A549 treated with RU486 at 1 μM for 4 hours (cell line): ENCODE data around the gene ZNF408. TPM values are rescaled to one million over a fixed set of nuclear protein-coding genes. Genes with fewer than 3 reads are reported as not detected.

ENCODE experiments used
- total RNA-seq: library from RNA; stranded (reverse); fragments of 200-300 nt; extraction: Qiagen RNA extraction; gene quantifications from 5 replicates; pipeline ENCODE4 v1.2.3, GENCODE V29; 2022; ENCODE audit warnings: low read depth

ZNF408 gene
- total RNA-seq: 15.7 to 19.1 TPM (median 16.8 TPM) in 5 replicates

DNA sequence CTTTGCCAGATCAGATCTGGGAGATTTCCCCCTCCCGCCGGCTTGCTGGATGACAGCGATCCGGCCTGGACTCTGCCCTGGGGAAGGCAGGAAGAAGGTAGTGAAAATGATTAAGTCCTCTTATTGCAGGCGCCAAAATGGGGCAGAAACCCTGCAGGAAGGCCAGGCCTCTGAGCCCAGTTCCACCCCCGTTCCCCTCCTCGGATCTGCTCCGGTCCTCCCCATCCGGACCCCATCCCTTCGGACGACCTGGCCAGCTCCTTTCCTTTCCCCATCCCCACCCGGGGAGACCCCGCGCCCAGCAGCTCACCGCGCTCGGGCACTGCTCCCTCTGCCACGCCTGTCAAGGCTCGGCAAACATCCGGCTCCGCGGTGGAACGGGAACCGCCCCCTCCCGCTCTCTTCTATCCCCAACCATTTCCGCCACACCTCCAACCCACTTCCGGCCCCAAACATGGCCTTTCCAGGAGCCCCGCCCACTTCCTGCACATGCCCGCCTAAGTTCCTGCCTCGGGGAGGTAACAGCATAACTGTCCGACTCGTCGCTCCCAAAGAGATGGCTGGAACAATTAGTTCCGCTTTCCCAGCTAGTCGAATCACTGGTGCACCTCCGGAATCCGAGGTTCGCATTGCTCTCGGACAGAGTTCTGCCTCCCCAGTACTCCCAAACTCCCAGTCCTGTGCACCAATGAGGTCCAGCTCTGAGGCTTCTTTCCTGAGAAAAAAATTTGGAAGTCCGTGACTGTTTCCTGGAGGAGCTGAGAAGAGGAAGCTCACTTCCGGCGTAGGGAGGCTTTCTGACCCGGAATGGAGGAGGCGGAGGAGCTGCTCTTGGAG is at the start of gene ZNF408, which contains the start of gene ARHGAP1:
Gene ZNF408 (plus strand): TSS at position 791 of the 837 bp plus-strand sequence. CDS start 17 bp downstream, at position 808.
Gene ARHGAP1 (minus strand): TSS at position 379 of the 837 bp plus-strand sequence. CDS start 4,512 bp downstream, outside the sequence.

GRCh38 chr11:46719048-46719542 is 18.3 kb downstream of the ZNF408 start, which contains the start of gene F2:
Gene F2, plus strand, starts transcription at chr11:46719213. Its CDS starts 23 bp downstream, at chr11:46719236.

Other genes with a start within 250 kb of the ZNF408 start
- 14.1 to 18.5 TPM (median 14.5 TPM) in 5 replicates for gene AMBRA1, start 107.0 kb upstream of the ZNF408 start, total RNA-seq
- 4.8 to 6.0 TPM (median 5.7 TPM) in 5 replicates for gene HARBI1, start 83.8 kb upstream of the ZNF408 start, total RNA-seq
- gene ATG13, start 83.5 kb upstream of the ZNF408 start, total RNA-seq: 48.1 to 59.5 TPM (median 55.8 TPM) in 5 replicates
- 50.0 to 59.9 TPM (median 57.0 TPM) in 5 replicates for gene ARHGAP1, start 412 bp upstream of the ZNF408 start, total RNA-seq
- gene F2, start 18.2 kb downstream of the ZNF408 start, total RNA-seq: 2.0 to 3.4 TPM (median 2.2 TPM) in 5 replicates
- 58.1 to 81.6 TPM (median 67.0 TPM) in 5 replicates for gene CKAP5, start 145.2 kb downstream of the ZNF408 start, total RNA-seq
- 6.0 to 8.9 TPM (median 7.1 TPM) in 5 replicates for gene LRP4, start 217.5 kb downstream of the ZNF408 start, total RNA-seq
- 27.7 to 31.8 TPM (median 29.4 TPM) in 5 replicates for gene CSTPP1, start 235.7 kb downstream of the ZNF408 start, total RNA-seq